ENCODE measurements around the gene LSAMP. TPM values are rescaled to one million over a fixed set of nuclear protein-coding genes. Genes with fewer than 3 reads are reported as not detected.

LSAMP gene
- total and polyA plus RNA-seq, 2 donors (not counting 1 experiment from before 2014, with no cell fraction given) = not detected

- Histone ChIP-seq H3K36me3 (replicated peaks in 1 of 2; ENCODE audit: control extremely low read depth in 1 of 2, control insufficient read depth in 1 of 2, extremely low read depth in 1 of 2, insufficient read depth in 2 of 2, low read length in 1 of 2) (no peaks in the 10 kb centered on the region), H3K9ac (ENCODE audit: low read length) (no peak overlapping the region), H2AFZ (ENCODE audit: insufficient read depth, low read depth, low read length, poor library complexity, severe bottlenecking) (no peak overlapping the region), H3K4me1 (ENCODE audit: control insufficient read depth in 2 of 2, insufficient read depth in 2 of 2, low read length in 2 of 2) (peaks cover 0 to 3% of the 10 kb centered on the region in 2 donors), H3K79me2 (ENCODE audit: control insufficient read depth, insufficient read depth, low read length) (no peaks in the 10 kb centered on the region), H3K27ac (ENCODE audit: low read length in 2 of 2) (no peak overlapping the region), H3K9me3 (ENCODE audit: control extremely low read depth in 1 of 3, control insufficient read depth in 2 of 3, insufficient read depth in 1 of 3, low read length in 2 of 3) (no peaks in the 10 kb centered on the region), H3K27me3 (replicated peaks in 1 of 4; ENCODE audit: control extremely low read depth in 1 of 4, control insufficient read depth in 3 of 4, insufficient read depth in 4 of 4, low read length in 3 of 4) (no peaks in the 10 kb centered on the region), H3K4me3 (ENCODE audit: control extremely low read depth in 1 of 5, extremely low read depth in 1 of 5, insufficient read depth in 1 of 5, low read depth in 2 of 5, low read length in 4 of 5) (no peak overlapping the region), H3K4me2 (replicated peaks; ENCODE audit: low read depth, low read length, poor library complexity, severe bottlenecking) (no peak overlapping the region), H4K20me1 (ENCODE audit: control insufficient read depth, insufficient read depth, low read length, poor library complexity, severe bottlenecking) (no peaks in the 10 kb centered on the region)
- 100% methylated on average over 5 of the region's 10 CpGs for WGBS (ENCODE audit: insufficient coverage)
- Mint-ChIP-seq H3K9me3 (ENCODE audit: insufficient read depth) (no peaks in the 10 kb centered on the region), H3K27me3 (no peaks in the 10 kb centered on the region), H3K4me3 (no peak overlapping the region), H3K27ac (no peak overlapping the region), H3K4me1 (peaks cover 5% of the 10 kb centered on the region)
- ATAC-seq (ENCODE audit: low read depth) (no peak), DNase-seq (no peak)
- ChIA-PET CTCF (no interaction called here), POLR2A (no interaction called here)
- intact Hi-C loops (cut with micrococcal nuclease) = no loop called here
- TF ChIP-seq CTCF (IDR thresholded peaks at IDR 0.05) (no peak), EZH2 (IDR thresholded peaks at IDR 0.05; ENCODE audit: borderline replicate concordance, insufficient read depth, low read depth, low read length, poor library complexity, severe bottlenecking) (no peak)
Observed at GRCh38 chr3:116033516-116033915, 411.8 kb downstream of the LSAMP start.

GRCh38 chr3:116032176-116032575 lies 413.1 kb downstream of the LSAMP start:
- Histone ChIP-seq H3K27me3 (replicated peaks in 1 of 4; ENCODE audit: control extremely low read depth in 1 of 4, control insufficient read depth in 3 of 4, insufficient read depth in 4 of 4, low read length in 3 of 4) (no peaks in the 10 kb centered on the region), H3K4me2 (replicated peaks; ENCODE audit: low read depth, low read length, poor library complexity, severe bottlenecking) (no peak overlapping the region), H3K36me3 (replicated peaks in 1 of 2; ENCODE audit: control extremely low read depth in 1 of 2, control insufficient read depth in 1 of 2, extremely low read depth in 1 of 2, insufficient read depth in 2 of 2, low read length in 1 of 2) (no peaks in the 10 kb centered on the region), H4K20me1 (ENCODE audit: control insufficient read depth, insufficient read depth, low read length, poor library complexity, severe bottlenecking) (no peaks in the 10 kb centered on the region), H3K4me3 (ENCODE audit: control extremely low read depth in 1 of 5, extremely low read depth in 1 of 5, insufficient read depth in 1 of 5, low read depth in 2 of 5, low read length in 4 of 5) (no peak overlapping the region), H3K79me2 (ENCODE audit: control insufficient read depth, insufficient read depth, low read length) (no peaks in the 10 kb centered on the region), H3K9ac (ENCODE audit: low read length) (no peak overlapping the region), H3K9me3 (ENCODE audit: control extremely low read depth in 1 of 3, control insufficient read depth in 2 of 3, insufficient read depth in 1 of 3, low read length in 2 of 3) (no peaks in the 10 kb centered on the region), H3K4me1 (ENCODE audit: control insufficient read depth in 2 of 2, insufficient read depth in 2 of 2, low read length in 2 of 2) (no peaks in the 10 kb centered on the region), H3K27ac (ENCODE audit: low read length in 2 of 2) (no peak overlapping the region), H2AFZ (ENCODE audit: insufficient read depth, low read depth, low read length, poor library complexity, severe bottlenecking) (no peak overlapping the region)
- TF ChIP-seq CTCF (IDR thresholded peaks at IDR 0.05) = no peak
- TF ChIP-seq EZH2 (IDR thresholded peaks at IDR 0.05; ENCODE audit: borderline replicate concordance, insufficient read depth, low read depth, low read length, poor library complexity, severe bottlenecking) = no peak
- ATAC-seq (ENCODE audit: low read depth) = no peak
- 67% methylated on average over 1 of the region's 1 CpG for WGBS (ENCODE audit: insufficient coverage)
- DNase-seq = no peak
- intact Hi-C loops (cut with micrococcal nuclease) = no loop called here
- Mint-ChIP-seq H3K27ac (no peak overlapping the region), H3K9me3 (ENCODE audit: insufficient read depth) (no peaks in the 10 kb centered on the region), H3K4me3 (no peak overlapping the region), H3K27me3 (no peaks in the 10 kb centered on the region), H3K4me1 (no peaks in the 10 kb centered on the region)
- CTCF ChIA-PET = no interaction called here
- POLR2A ChIA-PET = no interaction called here
